Neutrophil (primary cell): ENCODE measurements around the gene CCL13.

Experiments
- H3K27ac ChIP-seq: fragments of 200-600 bp; sonication (generic); 2 replicates; pipeline ENCODE4 v1.5.1; 2016; ENCODE audit warnings: mild to moderate bottlenecking, moderate library complexity
- H3K27me3 ChIP-seq: fragments of 200-600 bp; sonication (generic); 2 replicates; pipeline ENCODE4 v1.6.0; 2016; ENCODE audit warnings: mild to moderate bottlenecking
- H3K36me3 ChIP-seq: fragments of 200-600 bp; sonication (generic); 2 replicates; pipeline ENCODE4 v1.5.1; 2017
- H3K4me1 ChIP-seq, 2 experiments: fragments of 200-600 bp in 1 of 2; sonication (generic) in 1 of 2; 1 replicate in 1 of 2; 2 replicates in 1 of 2; pipeline versions ENCODE4 v1.5.1 to v1.6.1; 2013 to 2016; ENCODE audit warnings: low read depth in 1 of 2, low read length in 1 of 2, mild to moderate bottlenecking in 1 of 2, moderate library complexity in 1 of 2; ENCODE audit not compliant: control insufficient read depth in 1 of 2, insufficient read depth in 1 of 2
- H3K4me3 ChIP-seq, 2 experiments: fragments of 200-600 bp in 1 of 2; sonication (generic) in 1 of 2; 1 replicate in 1 of 2; 2 replicates in 1 of 2; pipeline ENCODE4 v1.5.1; 2013 to 2016; ENCODE audit warnings: low read depth in 1 of 2, low read length in 1 of 2, mild to moderate bottlenecking in 1 of 2, moderate library complexity in 1 of 2
- H3K9me3 ChIP-seq: fragments of 200-600 bp; sonication (generic); 2 replicates; pipeline ENCODE4 v1.5.1; 2016
- TF ChIP-seq, protein P1 (sequence below): fragments of 200-600 bp; sonication (generic); IDR thresholded peaks from 2 replicates; pipeline ENCODE4 v1.5.1; 2016; ENCODE audit warnings: antibody characterized with exemption

The CCL13 gene

GRCh38 chr17:34356194-34356593 lies at the start of gene CCL13:
TSS of gene CCL13 (plus strand) at chr17:34356480. CDS start at chr17:34356527, 47 bp downstream.
- Histone ChIP-seq H3K27ac (no peak within 1 kb of the TSS), H3K36me3 (no peaks in the 10 kb centered on the region), H3K4me3 (no peak within 1 kb of the TSS), H3K27me3 (no peaks in the 10 kb centered on the region), H3K4me1 (no peaks in the 10 kb centered on the region), H3K9me3 (no peaks in the 10 kb centered on the region)
- TF ChIP-seq, protein P1, sequence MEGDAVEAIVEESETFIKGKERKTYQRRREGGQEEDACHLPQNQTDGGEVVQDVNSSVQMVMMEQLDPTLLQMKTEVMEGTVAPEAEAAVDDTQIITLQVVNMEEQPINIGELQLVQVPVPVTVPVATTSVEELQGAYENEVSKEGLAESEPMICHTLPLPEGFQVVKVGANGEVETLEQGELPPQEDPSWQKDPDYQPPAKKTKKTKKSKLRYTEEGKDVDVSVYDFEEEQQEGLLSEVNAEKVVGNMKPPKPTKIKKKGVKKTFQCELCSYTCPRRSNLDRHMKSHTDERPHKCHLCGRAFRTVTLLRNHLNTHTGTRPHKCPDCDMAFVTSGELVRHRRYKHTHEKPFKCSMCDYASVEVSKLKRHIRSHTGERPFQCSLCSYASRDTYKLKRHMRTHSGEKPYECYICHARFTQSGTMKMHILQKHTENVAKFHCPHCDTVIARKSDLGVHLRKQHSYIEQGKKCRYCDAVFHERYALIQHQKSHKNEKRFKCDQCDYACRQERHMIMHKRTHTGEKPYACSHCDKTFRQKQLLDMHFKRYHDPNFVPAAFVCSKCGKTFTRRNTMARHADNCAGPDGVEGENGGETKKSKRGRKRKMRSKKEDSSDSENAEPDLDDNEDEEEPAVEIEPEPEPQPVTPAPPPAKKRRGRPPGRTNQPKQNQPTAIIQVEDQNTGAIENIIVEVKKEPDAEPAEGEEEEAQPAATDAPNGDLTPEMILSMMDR = no peak

GRCh38 chr17:34307110-34307509 lies 49.2 kb upstream of the CCL13 start:
- Histone ChIP-seq H3K9me3 (no peaks in the 10 kb centered on the region), H3K27me3 (no peaks in the 10 kb centered on the region), H3K4me3 (no peak overlapping the region), H3K4me1 (peaks cover 8 to 11% of the 10 kb centered on the region in 2 experiments), H3K27ac (no peak overlapping the region), H3K36me3 (no peaks in the 10 kb centered on the region)
- TF ChIP-seq, protein P1 = no peak

DNA sequence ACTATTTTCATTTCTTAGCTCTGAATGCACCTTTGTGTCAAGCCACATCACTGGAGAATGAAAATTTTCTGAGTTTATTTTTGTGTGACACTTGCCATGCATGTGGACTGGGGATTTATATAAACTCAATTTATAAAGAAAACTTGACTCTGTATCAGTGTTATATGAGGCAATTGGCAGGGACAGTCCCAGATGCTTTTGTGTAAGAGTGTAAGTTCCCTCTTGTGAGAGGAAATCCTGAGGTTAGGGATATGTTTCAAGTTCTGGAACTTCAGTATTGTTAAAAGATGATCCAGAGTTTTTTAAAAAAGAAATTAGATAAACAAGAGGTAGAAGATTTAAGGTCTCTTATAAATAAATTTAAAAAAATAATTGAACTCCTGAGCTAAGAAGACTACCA lies 47.9 kb upstream of the CCL13 start:
- no peaks in the 10 kb centered on the region for H3K27me3 ChIP-seq
- no peaks in the 10 kb centered on the region for H3K36me3 ChIP-seq
- H3K4me1 ChIP-seq = peaks cover 8 to 11% of the 10 kb centered on the region in 2 experiments
- TF ChIP-seq, protein P1 = no peak
- no peaks in the 10 kb centered on the region for H3K9me3 ChIP-seq
- no peak overlapping the region for H3K4me3 ChIP-seq
- no peak overlapping the region for H3K27ac ChIP-seq

DNA sequence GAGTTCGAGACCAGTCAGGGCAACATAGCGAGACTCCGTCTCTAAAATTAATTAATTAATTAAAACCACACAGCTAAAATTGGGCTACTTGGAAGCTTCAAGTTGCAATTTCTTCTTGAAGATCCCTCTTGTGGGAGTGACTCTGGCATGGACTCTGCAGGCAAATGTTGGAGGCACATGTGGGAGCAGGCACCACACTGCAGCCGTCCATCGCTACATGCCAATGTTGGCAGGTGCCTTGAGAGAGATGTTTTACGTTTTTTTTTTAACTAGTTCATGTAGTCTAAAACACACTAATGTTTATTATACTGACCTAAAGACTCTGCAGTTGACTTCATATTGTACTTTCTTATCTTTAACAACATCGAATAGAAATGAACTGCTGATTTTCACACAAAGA lies 45.0 kb upstream of the CCL13 start:
- H3K36me3 ChIP-seq = no peaks in the 10 kb centered on the region
- TF ChIP-seq, protein P1 = no peak
- H3K9me3 ChIP-seq = no peaks in the 10 kb centered on the region
- no peak overlapping the region for H3K4me3 ChIP-seq
- H3K4me1 ChIP-seq = peaks cover 18 to 27% of the 10 kb centered on the region in 2 experiments
- H3K27ac ChIP-seq = no peak overlapping the region
- no peaks in the 10 kb centered on the region for H3K27me3 ChIP-seq

DNA sequence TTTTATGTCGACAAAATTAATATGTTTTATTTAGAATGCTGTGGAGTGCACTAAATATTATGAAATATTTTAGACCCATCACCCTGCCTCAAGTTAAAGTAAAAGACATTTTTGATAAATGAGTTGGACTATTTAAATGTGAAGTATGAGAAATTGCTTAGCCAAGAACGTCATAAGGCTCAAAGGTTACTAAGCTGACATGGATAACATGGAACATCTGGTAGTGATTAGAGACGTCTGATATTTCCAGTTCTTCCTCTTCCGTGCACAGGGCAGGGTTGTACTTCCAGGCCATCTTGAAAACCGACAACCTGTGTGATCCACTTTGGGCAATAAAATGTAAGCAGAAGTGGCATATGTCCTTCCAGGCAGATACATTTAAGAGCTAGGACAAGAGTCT lies 44.2 kb upstream of the CCL13 start:
- TF ChIP-seq, protein P1 = no peak

GRCh38 chr17:34313164-34313563 lies 43.1 kb upstream of the CCL13 start:
- Histone ChIP-seq H3K9me3 (no peaks in the 10 kb centered on the region), H3K4me3 (no peak overlapping the region), H3K4me1 (peaks cover 10 to 19% of the 10 kb centered on the region in 2 experiments), H3K36me3 (no peaks in the 10 kb centered on the region), H3K27ac (no peak overlapping the region), H3K27me3 (no peaks in the 10 kb centered on the region)
- TF ChIP-seq, protein P1 = no peak

More for the DNA sequence above, 44.2 kb upstream of the CCL13 start:
- Histone ChIP-seq H3K27ac (no peak overlapping the region), H3K4me1 (peaks cover 16 to 24% of the 10 kb centered on the region in 2 experiments), H3K36me3 (no peaks in the 10 kb centered on the region), H3K27me3 (no peaks in the 10 kb centered on the region), H3K9me3 (no peaks in the 10 kb centered on the region), H3K4me3 (no peak overlapping the region)
